ENCODE measurements around the gene ASIC2. TPM values are rescaled to one million over a fixed set of nuclear protein-coding genes. Genes with fewer than 3 reads are reported as not detected.
A peak's percentile ranks its signal among the peaks of the same experiment; 100 is the strongest.

ASIC2 gene
- total RNA-seq, 4 donors from 2014 or later, result 0.48 TPM; not detected in 3

DNA sequence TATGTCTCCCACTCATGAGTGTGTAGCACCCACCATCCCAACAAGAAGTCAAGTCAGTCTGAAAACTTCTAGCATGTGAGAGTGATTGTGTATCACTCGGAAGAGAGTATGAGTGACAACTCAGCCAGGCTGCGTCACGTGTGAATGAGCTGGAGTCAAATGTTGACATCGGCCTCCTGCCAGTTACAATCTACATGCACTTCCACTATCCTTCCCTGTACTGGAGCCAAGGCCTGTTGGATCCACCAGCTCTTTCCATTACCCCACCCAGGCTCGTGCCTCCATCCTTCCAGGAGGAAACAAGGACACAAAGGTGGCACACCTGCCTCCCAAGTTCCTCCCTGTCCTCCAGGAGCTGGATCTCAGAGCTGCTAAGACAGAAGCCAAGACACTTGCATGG is 64.5 kb downstream of the ASIC2 start:
- TF ChIP-seq, protein P1, sequence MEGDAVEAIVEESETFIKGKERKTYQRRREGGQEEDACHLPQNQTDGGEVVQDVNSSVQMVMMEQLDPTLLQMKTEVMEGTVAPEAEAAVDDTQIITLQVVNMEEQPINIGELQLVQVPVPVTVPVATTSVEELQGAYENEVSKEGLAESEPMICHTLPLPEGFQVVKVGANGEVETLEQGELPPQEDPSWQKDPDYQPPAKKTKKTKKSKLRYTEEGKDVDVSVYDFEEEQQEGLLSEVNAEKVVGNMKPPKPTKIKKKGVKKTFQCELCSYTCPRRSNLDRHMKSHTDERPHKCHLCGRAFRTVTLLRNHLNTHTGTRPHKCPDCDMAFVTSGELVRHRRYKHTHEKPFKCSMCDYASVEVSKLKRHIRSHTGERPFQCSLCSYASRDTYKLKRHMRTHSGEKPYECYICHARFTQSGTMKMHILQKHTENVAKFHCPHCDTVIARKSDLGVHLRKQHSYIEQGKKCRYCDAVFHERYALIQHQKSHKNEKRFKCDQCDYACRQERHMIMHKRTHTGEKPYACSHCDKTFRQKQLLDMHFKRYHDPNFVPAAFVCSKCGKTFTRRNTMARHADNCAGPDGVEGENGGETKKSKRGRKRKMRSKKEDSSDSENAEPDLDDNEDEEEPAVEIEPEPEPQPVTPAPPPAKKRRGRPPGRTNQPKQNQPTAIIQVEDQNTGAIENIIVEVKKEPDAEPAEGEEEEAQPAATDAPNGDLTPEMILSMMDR (IDR thresholded peaks at IDR 0.05), result no peak
- ATAC-seq (ENCODE audit: low FRiP score) (no peak), DNase-seq (ENCODE audit: low spot score) (no peak)

DNA sequence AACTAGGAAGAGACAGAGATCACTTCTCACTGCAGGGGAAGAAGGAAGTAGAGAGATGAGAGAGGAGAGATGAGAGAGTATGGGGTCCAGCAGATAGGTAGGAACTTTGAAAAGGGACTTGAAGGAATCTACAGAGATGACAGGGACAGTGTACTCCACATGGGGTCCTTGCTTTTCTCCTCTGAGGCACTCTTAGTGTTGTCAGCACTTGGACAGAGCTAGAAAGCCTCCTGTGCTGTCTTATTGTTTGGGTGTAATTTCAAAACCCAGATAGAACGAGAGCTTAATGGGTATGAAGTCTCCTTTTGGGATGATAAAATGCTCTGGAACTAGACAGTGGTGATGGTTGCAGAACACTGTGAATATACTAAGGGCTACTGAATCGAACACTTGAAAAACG is 65.2 kb downstream of the ASIC2 start:
- ATAC-seq (ENCODE audit: low FRiP score) (no peak), DNase-seq (ENCODE audit: low spot score) (no peak)
- TF ChIP-seq, protein P1 (IDR thresholded peaks at IDR 0.05), result no peak

DNA sequence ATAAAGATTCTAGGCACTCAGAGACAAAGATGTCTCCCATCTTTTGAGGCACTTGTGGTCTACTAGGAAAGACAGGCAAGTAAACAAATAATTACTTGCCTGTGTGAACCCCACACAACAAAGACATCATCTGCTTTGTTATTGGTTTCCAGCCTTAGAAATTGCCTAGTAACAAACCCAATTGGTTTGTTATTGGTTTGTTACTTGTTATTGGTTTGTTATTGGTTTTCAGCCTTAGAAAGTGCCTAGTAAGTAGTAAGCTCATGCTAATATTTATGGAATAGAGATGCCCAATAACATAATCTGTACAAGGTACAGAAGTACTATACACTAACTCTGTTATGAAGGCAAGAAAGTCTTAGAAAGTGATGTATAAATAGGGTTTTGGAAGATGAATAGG is 67.1 kb downstream of the ASIC2 start:
- TF ChIP-seq, protein P1 (IDR thresholded peaks at IDR 0.05), result no peak
- ATAC-seq (ENCODE audit: low FRiP score) (no peak), DNase-seq (ENCODE audit: low spot score) (no peak)

DNA sequence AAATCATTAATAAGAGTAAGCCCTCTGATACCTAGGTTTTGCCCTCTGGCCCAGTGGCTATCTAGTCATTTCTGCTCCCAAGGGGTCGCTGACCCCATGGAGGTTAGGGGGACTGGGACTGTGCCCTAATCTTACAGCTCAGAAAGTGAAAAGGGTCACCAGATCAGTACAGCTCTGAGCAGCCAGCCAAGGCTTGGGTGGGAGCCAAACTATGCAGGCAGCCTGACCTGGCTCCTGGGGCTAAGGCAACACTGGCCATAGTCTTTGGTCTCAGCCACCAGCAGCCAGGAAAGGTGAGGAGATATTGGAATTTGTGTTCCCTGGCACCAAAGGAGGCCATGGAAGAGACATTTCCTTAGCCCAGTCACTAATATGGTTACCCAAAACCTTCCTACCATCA is 67.6 kb downstream of the ASIC2 start:
- DNase-seq (ENCODE audit: low spot score) (no peak), ATAC-seq (ENCODE audit: low FRiP score) (no peak)
- TF ChIP-seq, protein P1 (IDR thresholded peaks at IDR 0.05), result no peak

DNA sequence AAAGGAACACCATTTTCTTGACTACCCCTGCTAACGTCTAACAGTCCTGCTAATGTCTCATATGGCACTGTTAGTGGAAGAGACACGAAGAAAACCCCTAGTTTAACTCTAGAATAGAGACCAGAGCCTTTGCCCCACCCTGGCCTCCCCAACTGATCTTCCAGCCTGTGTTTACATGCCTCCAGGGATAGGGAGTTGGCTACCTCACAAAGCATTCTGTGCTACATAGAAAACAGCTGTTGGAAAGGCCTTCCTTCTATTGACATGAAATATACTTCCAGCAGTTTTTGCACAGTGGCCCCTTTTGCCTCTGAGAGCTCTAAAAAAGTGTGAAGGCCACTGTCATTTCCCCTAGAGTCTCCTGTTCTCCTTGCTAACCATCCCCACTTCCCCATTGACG is 73.1 kb downstream of the ASIC2 start:
- TF ChIP-seq, protein P1 (IDR thresholded peaks at IDR 0.05), result no peak
- ATAC-seq (ENCODE audit: low FRiP score) (no peak), DNase-seq (ENCODE audit: low spot score) (no peak)

DNA sequence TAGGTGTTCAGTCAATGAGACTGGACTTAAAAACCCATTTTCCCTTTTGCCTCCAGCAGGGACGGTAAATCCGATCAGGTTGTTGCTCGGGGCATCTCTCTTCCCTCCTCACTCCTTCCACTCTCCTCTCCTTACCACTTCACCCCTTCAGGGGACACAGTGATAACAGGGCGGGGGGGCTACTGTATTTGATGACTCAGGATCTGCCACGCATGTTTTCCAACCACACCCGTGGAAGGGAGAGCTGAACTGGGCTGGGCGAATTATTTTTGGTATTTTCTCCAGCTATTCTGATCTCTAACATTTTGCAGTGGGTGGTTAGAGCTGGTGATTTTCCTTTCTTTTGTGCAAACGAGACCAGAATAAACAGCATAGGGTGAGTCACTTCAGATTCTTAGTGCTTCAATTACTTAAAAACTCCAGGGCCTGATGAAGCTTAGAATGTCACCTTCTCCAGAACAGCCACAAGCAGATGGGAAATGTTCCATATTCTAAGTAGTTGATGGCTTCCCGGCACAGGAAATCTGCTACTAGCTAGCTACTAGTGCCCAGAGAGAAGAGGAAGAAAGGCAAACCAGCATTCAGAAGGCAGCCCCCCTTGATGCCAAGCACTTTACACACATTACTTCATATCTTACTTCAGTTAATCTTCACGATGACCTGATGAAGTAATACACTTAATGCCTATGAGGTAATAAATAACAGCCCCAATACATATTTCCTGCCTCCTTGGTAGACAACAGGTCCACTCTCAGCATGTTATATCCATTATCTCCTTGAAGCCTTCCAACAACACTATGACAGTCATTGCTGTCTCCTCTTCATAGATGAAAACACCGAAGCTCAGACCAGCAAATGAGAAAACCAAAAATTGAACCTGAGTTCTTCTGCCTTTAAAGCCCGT is 74.1 kb downstream of the ASIC2 start:
- TF ChIP-seq, protein P1 (IDR thresholded peaks at IDR 0.05), result no peak
- ATAC-seq (ENCODE audit: low FRiP score), result peak; percentile 55
- no peak for DNase-seq (ENCODE audit: low spot score)

DNA sequence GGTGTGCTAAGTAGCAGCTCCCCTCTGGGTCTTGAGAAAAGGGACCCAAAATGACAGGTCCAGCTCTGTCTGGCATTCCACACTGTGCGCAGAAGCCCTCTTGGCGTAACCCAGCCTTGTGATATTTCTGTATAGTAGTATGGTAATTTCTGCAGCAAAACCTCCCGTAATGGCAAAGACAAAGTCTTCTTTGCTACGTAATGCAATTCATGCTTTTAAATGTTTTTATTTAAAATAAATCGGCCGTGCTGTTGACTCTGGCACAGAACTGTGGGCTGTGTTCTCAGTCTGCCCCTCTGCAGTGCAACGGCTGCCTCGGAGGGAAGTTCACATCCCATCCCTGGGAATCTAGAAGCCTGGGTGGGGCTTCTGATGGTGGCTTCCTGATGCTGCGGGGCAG is 75.2 kb downstream of the ASIC2 start:
- TF ChIP-seq, protein P1 (IDR thresholded peaks at IDR 0.05), result no peak
- DNase-seq (ENCODE audit: low spot score), result no peak
- no peak for ATAC-seq (ENCODE audit: low FRiP score)

Measured in omental fat pad (tissue), 4 donors.